HG02870 (cell line): ENCODE measurements around the gene HCST.

Experiments
- ATAC-seq: cut with Tn5 transposase; IDR thresholded peaks from one replicate; pipeline ENCODE4 v1.9.1; 2021; ENCODE audit warnings: mild to moderate bottlenecking, moderate library complexity; ENCODE audit not compliant: unreplicated experiment

Gene HCST

GRCh38 chr19:35935911-35936737 lies 33.8 kb downstream of the HCST start, which contains the start of gene LRFN3:
Gene LRFN3, plus strand, starts transcription at chr19:35936374. Its CDS starts 3,052 bp downstream, at chr19:35939426.
- no peak for ATAC-seq

GRCh38 chr19:35936738-35937268 lies 34.5 kb downstream of the HCST start:
- no peak for ATAC-seq

- ATAC-seq: no peak
Measured at GRCh38 chr19:35937345-35938281, 35.3 kb downstream of the HCST start.

GRCh38 chr19:35938282-35939224 lies 36.2 kb downstream of the HCST start:
- no peak for ATAC-seq

- ATAC-seq: no peak
Measured at GRCh38 chr19:35939307-35940077, 37.2 kb downstream of the HCST start.

GRCh38 chr19:35940078-35940775 lies 37.9 kb downstream of the HCST start:
- no peak for ATAC-seq

GRCh38 chr19:35940839-35941238 lies 38.5 kb downstream of the HCST start:
- no peak for ATAC-seq

GRCh38 chr19:35942235-35942634 lies 39.9 kb downstream of the HCST start:
- no peak for ATAC-seq

- no peak for ATAC-seq
Measured at GRCh38 chr19:35943321-35944301, 41.3 kb downstream of the HCST start.

- ATAC-seq: no peak
Measured at GRCh38 chr19:35944556-35944955, 42.2 kb downstream of the HCST start.

- ATAC-seq: no peak
Measured at GRCh38 chr19:35945121-35945790, 42.9 kb downstream of the HCST start.

- no peak for ATAC-seq
Measured at GRCh38 chr19:35946203-35946602, 43.9 kb downstream of the HCST start.

- no peak for ATAC-seq
Measured at GRCh38 chr19:35949131-35949530, 46.8 kb downstream of the HCST start.
